KG1 (cell line): Measurements from ENCODE around the gene GSTA4.
A peak's percentile ranks its signal among the peaks of the same experiment; 100 is the strongest.

Experiments
- DNase-seq: peaks from one replicate; lab custom pipeline; 2025; lab: John Stamatoyannopoulos, UW

GSTA4 gene

DNA sequence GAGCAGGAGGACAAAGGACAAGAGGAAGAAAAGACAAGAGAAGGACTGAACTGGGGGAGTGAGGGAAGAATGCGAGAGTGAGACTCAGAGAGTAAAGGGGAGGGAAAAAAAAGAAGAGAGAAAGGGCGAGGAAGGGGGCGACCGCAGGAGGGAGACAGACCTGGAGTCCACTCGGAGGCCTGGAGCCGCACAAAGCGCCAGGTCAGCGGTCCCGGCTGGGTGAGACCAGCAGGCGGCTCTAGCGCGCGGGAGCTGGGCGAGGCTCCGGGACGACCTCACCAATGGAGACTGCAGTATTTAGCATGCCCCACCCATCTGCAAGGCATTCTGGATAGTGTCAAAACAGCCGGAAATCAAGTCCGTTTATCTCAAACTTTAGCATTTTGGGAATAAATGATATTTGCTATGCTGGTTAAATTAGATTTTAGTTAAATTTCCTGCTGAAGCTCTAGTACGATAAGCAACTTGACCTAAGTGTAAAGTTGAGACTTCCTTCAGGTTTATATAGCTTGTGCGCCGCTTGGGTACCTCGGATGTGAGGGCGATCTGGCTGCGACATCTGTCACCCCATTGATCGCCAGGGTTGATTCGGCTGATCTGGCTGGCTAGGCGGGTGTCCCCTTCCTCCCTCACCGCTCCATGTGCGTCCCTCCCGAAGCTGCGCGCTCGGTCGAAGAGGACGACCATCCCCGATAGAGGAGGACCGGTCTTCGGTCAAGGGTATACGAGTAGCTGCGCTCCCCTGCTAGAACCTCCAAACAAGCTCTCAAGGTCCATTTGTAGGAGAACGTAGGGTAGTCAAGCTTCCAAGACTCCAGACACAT lies at the start of gene GSTA4:
Gene GSTA4 (minus strand): TSS at position 196 of the 824 bp plus-strand sequence. CDS start 1,041 bp downstream, outside the sequence.
- peak; percentile 90 for DNase-seq

- DNase-seq, result no peak
Observed at GRCh38 chr6:53044572-53044971, 49.5 kb upstream of the GSTA4 start.

- DNase-seq, result no peak
Observed at GRCh38 chr6:53044071-53044470, 49.0 kb upstream of the GSTA4 start.

DNA sequence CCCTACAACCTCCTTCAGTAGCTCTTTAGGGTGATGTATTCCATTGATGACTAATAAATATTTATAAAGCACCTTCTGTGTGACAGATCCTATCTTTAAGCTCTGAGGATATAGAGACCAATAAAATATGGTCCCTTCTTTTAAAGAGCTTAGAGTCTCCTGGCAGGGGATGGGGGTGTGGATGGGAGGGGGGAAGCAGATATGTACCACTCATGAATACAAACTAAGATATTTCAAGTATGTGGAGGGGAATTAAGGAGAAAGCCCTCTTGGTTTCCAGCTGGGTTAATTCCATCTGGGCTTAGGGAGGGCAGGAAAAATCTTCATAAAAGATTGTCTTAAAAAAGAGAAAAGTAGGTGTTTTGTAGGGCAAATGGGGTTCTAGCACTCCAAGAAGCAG lies 48.5 kb upstream of the GSTA4 start:
- no peak for DNase-seq

GRCh38 chr6:53042112-53042511 lies 47.0 kb upstream of the GSTA4 start:
- DNase-seq, result no peak

- DNase-seq, result no peak
Observed at GRCh38 chr6:53041356-53041755, 46.3 kb upstream of the GSTA4 start.

GRCh38 chr6:53038596-53038995 lies 43.5 kb upstream of the GSTA4 start:
- no peak for DNase-seq

DNA sequence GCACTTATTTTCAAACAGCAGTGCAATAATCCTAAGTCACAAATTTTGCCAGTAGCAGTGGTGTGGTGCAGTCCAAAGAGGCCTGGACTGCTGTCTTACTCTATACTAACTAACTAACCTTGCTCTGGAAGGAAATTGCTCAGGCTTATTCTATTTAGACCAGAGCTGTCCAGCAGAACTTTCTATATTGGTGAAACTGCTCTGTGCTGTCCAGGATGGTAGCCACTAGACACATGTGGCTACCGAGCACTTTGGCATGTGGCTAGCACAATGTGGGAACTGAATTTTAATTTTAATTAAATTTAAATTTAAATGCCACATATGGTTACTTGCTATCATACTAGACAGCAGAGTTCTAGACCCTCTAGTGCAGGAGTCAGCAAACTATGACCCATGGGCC lies 43.1 kb upstream of the GSTA4 start:
- DNase-seq, result no peak

DNA sequence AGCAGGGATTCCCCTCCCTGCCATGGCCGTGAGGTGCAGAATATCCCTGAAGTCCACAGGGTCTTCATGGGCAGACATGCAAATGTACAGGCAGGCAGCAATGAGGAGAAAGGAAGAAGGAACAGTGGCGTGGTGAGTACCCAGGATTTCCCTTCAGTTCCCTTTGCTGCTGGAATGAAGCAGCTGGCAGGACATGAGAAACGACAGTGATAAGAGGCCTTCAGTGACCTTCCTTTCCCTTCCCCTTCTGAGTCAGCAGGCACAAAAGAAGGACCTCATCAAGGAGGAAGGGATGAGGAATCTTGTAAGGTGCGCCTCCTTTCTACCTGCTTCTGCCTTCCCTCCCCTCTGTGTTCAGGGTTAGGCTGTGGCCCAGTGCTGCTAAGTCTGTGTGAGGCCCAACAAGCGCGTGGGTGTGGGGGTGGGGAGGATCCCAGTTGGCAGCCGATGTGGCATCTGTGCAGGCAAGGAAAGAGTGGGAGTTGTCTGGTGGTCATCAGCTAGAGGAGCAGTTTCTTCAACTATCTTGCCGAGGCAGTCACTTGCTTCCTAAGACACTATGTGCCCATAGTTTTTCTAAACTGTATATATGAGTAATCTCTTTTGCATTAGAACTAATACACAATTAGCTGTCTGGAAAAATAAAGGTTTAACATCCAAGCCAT lies 40.6 kb upstream of the GSTA4 start:
- DNase-seq, result no peak

- DNase-seq, result no peak
Observed at GRCh38 chr6:53033764-53034163, 38.7 kb upstream of the GSTA4 start.

DNA sequence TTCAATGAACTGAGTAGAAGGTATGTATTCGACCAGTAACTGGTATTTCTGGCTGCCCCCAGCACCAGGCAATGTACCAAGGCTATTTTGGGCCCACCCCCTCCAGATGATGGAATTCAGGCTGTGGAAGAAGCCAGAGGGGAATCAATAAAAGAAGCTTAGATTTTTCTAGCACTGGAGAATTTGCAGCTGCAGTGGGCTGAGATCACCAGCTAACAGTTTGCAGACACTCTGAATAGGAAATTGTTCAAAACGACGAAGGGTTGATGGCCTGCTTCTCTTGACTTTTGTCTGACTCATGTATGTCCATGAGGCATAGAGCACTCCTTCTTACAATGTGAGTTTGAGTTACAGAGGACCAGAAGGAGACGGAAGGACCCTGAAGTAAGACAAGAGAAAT lies 37.8 kb upstream of the GSTA4 start:
- DNase-seq, result no peak

GRCh38 chr6:53031281-53031680 lies 36.2 kb upstream of the GSTA4 start:
- DNase-seq, result no peak

DNA sequence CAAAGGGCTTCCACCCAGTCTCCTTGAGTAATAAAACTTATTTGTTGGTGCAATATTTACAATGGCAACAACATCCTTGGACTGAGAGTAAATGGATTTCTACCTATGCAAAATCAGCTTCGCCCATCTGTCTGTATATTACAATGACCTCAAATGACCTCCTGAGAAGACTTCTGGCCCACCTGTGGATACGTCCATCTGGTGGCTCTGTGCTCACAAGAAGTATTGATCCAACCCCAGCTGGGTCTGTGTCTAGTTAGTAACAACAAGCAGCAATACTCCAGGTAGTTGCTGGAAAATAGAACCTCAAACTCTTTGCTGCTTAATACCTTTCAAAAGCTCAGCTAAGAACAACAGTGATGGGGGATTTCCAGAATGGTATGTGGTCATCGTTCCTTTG lies 34.7 kb upstream of the GSTA4 start:
- no peak for DNase-seq

DNA sequence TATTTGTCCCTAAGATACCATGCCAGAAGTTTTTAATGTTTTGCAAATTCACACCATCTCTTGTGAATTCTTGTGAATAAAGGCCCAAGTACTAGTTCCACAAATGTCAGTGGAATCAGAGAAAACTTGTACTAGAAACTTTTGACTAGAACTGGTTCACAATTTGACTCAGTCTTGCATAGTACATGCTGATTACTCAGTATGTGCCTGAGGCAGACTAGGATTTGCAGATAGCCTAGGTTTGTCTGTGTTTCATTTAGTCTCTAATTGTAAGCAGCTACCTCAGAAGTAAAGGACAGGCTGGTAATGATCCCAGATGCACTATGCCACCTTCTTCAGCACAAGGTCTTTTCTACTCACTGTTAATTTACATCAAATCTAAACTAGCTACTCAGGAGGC lies 34.2 kb upstream of the GSTA4 start:
- DNase-seq, result no peak

DNA sequence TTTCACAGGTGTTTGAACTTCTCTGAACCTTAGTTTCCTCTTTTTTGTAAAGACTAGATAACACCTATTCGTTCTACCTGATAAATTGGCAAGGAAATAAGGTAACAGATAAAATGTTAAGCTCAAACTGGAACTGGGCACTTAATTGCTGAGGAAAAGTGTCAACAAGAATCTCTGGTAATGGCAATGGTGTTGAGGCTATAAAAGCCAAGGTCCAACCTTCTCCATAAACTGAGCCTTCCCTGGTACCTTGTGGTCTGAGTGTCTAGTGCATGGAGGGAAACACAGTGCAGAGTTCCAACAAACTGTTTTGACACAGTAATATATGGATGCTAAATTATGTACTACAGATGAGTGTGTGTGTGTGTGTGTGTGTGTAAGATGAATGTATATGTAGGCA lies 33.4 kb upstream of the GSTA4 start:
- DNase-seq, result no peak

DNA sequence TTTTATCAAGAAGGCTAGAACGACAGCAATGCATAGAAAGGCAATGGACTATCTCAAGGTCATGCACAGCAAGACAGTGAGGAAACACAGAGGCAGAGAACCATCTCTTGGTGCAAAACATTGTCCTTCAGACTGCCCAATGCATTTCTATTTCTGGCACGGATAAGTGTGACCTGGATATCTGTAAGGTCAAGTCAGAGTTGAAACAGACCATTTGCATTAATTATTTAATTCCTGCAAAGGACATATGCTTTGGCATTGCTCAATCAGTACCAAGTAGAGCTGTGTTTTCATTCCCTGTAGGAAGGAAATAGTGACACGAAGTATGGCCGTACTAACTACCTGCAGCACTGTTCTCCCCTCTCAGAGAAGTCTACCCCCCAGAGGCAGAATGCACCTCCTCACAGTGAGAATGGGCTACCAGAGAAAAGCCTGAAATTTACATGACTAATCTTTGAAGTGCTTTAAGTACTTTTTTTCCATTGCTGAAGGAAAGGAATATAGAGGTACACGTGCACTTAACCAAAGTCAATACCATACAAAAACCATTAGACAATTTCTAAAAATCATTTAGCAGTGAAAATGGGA lies 32.1 kb upstream of the GSTA4 start:
- DNase-seq, result no peak

- no peak for DNase-seq
Observed at GRCh38 chr6:53026526-53026925, 31.4 kb upstream of the GSTA4 start.

DNA sequence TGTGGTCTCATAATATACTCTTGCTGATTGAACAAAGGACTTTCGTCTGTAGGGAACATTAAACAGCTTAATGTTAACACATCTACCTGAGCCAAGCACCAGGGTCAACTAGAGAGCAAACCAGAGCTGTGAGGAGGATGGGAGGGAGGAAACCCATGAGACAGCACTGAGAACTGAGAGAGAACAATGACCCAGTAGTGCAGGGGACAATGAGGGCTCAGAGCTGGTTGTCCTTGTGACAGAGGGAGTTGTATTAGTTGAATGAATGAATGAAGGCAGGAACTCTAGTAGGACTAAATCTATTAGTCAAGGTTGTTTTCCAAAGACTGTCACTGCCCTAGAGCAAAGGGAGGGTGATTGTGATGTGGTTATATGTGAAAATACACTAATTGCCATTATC lies 28.2 kb upstream of the GSTA4 start:
- DNase-seq, result no peak

DNA sequence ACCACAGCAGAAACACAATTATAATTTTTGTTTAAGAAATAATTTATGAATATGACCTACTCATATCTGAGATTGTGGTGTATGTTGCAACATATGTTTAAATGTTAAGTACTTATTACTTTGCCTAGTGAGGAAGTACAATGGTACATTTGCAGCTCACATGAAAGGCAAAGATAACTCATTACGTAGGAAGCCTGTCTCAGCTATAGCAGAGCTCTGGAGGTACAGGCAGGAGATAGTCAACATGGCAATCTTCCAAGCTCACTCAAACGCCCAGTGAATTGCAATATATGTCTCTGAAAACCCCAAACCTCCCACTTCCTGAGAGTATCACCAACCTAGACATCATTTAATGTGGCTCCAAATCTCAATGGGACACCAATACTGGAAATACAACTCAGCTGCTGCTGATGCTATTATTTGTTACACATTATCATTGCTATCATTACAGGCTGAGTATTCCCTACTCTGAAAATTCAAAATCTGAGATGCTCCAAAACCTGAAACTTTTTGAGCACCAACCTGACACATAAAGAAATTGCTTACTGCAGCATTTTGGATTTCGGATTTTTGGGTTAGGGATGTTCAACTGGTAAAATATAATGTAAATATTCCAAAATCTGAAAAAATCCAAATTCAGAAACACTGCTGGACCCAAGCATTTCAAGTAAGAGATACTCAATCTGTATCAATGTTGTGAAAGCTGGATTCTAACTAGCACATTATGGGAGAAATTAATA lies 25.1 kb upstream of the GSTA4 start:
- DNase-seq, result peak; percentile 8

- DNase-seq, result no peak
Observed at GRCh38 chr6:53018446-53018845, 23.4 kb upstream of the GSTA4 start.

DNA sequence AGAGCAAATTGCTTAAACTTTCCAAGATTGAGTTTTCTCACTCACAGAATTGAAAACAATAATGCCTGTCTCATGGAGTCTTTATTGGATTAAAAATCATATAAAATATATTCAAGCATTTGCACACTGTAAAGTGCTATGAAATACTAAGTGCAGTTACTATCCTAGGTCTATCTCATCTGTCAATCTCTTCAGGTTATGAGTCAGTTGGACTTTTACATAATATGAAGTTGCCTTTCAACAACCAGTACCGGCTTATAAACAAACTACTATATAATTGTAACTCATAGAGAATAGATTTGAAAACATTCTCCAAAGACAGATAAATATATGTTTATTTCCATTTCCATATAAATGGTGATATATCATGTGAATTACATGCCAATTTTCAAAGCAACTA lies 20.4 kb upstream of the GSTA4 start:
- no peak for DNase-seq

DNA sequence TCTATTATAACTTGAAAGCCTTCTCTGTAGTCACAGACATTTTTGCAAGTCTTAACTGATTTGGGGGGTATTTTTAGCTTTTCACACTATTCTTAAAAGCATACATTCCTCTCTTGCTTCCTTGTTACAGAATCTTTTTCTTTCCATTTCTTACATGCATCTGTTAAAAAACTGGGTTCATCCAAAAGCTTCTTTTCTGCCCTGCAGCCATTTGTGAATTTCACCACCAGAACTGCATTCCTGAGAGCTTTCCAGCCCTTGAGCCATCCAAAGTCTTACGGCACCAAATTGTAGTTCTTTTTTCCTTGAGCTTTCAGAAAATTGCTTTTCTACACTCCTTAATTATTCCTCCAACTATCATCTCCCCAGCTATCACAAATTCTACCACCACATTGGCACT lies 19.7 kb upstream of the GSTA4 start:
- DNase-seq, result no peak

- DNase-seq, result no peak
Observed at GRCh38 chr6:53014063-53014462, 19.0 kb upstream of the GSTA4 start.
